ENCODE results near the gene PDIA3. TPM values are rescaled to one million over a fixed set of nuclear protein-coding genes. Genes with fewer than 3 reads are reported as not detected.
"Not testable (repeated sequence)": the region's sequence is repeated elsewhere in the genome, so short reads cannot be mapped to it uniquely, and the experiment has no call there.

The PDIA3 gene
- 508 and 604 TPM in 2 replicates for total RNA-seq (ENCODE audit: low replicate concordance)
- long read RNA-seq, transcript PDIA3-201 (13 exons, 3,727 nt): major isoform, 2,260 of 2,623 reads
- long read RNA-seq, partial matches to known transcripts: 304 of 2,623 reads
- long read RNA-seq, other reads (novel, unspliced or antisense): 58 of 2,623 reads

DNA sequence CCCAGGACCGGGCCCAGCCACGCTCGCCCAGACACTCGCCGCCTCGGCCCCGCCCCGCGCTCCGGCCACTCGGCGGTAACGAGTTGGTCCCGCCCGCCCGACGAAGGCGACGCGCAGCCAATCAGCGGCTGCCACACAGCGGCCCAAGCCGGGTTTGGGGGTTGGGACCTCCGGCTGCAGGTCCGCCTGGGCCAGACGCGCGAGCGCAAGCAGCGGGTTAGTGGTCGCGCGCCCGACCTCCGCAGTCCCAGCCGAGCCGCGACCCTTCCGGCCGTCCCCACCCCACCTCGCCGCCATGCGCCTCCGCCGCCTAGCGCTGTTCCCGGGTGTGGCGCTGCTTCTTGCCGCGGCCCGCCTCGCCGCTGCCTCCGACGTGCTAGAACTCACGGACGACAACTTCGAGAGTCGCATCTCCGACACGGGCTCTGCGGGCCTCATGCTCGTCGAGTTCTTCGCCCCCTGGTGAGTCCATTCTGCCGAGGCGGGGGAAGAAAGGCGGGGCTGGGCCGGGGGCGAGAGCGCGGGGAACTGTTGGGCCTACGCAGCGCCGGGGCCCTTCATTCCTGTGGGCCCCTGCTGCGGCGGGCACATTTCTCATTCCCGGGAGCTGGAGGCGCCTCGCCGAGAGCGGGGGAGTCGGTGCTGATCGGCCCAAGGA, at the start of gene PDIA3:
TSS of gene PDIA3 (plus strand) at position 194 of the 658 bp plus-strand sequence. CDS start at position 296, 102 bp downstream.
- Mint-ChIP-seq H3K27ac (peak within 1 kb of the TSS; percentile 97), H3K4me3 (peak within 1 kb of the TSS; percentile 98), H3K4me1 (ENCODE audit: unreplicated experiment) (peaks cover 14% of the 10 kb centered on the region), H3K36me3 (peaks cover 17% of the 10 kb centered on the region)
- not testable (repeated sequence) for H3K27me3 Mint-ChIP-seq, H3K9me3 Mint-ChIP-seq
- TF ChIP-seq, protein P1, sequence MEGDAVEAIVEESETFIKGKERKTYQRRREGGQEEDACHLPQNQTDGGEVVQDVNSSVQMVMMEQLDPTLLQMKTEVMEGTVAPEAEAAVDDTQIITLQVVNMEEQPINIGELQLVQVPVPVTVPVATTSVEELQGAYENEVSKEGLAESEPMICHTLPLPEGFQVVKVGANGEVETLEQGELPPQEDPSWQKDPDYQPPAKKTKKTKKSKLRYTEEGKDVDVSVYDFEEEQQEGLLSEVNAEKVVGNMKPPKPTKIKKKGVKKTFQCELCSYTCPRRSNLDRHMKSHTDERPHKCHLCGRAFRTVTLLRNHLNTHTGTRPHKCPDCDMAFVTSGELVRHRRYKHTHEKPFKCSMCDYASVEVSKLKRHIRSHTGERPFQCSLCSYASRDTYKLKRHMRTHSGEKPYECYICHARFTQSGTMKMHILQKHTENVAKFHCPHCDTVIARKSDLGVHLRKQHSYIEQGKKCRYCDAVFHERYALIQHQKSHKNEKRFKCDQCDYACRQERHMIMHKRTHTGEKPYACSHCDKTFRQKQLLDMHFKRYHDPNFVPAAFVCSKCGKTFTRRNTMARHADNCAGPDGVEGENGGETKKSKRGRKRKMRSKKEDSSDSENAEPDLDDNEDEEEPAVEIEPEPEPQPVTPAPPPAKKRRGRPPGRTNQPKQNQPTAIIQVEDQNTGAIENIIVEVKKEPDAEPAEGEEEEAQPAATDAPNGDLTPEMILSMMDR (conservative IDR thresholded peaks at IDR 0.05): peak; percentile 53
- DNase-seq (ENCODE audit: extremely low spot score, unreplicated experiment): peak; percentile 95

DNA sequence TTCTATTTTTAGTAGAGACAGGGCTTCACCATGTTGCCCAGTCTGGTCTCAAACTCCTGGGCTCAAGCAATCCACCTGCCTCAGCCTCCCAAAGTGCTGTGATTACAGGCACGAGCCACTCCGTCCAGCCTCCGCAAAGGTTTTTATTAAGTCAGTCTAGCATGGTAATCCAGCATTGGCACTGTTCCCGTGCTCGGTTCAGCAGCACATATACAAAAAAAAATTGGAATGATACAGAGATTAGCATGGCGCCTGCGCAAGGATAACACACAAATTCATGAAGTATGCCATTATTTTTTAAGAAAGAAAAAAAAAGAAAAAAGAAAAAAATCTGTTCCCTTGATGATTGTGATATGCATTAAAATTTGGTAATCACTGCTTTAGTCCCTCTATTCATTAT, 44.1 kb upstream of the PDIA3 start:
- no peaks in the 10 kb centered on the region for H3K4me1 Mint-ChIP-seq (ENCODE audit: unreplicated experiment)
- no peak for DNase-seq (ENCODE audit: extremely low spot score, unreplicated experiment)
- TF ChIP-seq, protein P1 (conservative IDR thresholded peaks at IDR 0.05): no peak
- H3K27me3 Mint-ChIP-seq: peaks cover 6% of the 10 kb centered on the region
- H3K36me3 Mint-ChIP-seq: peaks cover 7% of the 10 kb centered on the region
- H3K27ac Mint-ChIP-seq: no peak overlapping the region
- H3K4me3 Mint-ChIP-seq: no peak overlapping the region
- no peaks in the 10 kb centered on the region for H3K9me3 Mint-ChIP-seq

DNA sequence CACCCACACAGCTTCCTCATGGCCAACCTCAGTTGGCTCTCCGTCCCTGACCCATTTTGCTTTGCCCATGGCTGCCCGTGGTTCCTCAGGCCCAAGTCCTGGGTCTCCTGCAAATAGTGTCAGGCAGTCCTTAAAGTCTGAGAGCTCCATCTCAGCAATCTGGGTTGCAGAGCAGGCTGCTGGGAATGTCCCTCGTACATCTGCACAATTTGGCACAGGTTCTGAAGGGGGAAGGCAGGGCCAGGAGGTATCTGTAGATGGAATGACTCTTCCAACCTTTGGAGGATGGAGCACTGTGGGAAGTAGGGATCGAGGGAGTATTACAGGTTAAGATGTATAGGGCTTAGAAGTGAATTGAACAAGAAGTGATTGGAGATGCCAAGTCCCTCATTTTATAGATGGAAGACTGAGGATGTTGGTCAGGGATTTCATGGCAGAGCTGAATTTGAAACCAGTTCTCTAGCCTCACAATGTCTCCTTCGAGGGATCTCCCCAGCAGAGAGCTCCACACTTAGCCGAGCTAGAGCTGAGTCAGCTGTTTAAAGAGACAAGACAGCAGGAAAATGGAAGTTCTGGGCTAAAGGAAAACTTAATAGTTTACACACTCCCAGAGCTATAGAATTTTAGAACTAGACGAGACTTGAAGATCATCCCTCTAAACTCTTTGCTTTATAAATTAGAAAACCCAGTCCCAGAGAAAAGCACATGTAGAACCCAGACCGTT, 43.4 kb upstream of the PDIA3 start:
- no peak for DNase-seq (ENCODE audit: extremely low spot score, unreplicated experiment)
- H3K27me3 Mint-ChIP-seq: peaks cover 6% of the 10 kb centered on the region
- H3K9me3 Mint-ChIP-seq: no peaks in the 10 kb centered on the region
- H3K4me3 Mint-ChIP-seq: no peak overlapping the region
- TF ChIP-seq, protein P1 (conservative IDR thresholded peaks at IDR 0.05): no peak
- no peaks in the 10 kb centered on the region for H3K4me1 Mint-ChIP-seq (ENCODE audit: unreplicated experiment)
- no peak overlapping the region for H3K27ac Mint-ChIP-seq
- H3K36me3 Mint-ChIP-seq: peaks cover 7% of the 10 kb centered on the region

DNA sequence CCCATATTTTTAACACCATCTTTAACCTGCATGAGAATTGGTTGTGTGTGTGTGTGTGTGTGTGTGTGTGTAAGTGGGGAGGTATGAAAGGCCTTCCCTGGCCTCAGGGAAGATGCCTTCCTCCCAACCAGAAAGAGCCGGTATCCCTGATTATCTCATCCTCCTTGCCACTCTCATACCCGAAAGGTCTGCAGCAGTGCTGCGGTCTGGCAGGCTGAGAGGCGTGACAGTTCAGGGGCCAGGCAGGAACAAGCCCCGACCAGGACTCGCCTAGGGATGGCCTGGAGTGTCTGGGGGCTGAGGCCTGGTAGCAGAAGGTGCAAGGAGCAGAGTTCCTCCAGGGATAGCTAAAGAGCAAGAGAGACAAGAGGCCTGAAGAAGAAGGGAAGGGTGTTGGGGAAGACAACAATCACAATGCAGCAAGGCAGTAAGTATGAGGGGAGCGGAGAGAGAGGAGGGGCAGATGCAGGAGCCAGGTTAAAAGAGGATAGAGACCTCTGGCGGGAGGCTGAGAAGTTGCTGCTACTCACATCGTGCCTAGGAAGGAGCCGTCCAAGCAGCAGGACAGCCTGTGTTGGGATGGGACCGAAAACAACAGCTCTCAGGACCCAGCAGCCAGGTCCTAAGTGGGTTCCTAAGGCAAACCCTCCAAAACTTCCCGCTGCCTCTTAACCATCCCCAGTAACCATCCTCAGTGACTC, 35.7 kb upstream of the PDIA3 start:
- H3K27me3 Mint-ChIP-seq; H3K4me1 Mint-ChIP-seq (ENCODE audit: unreplicated experiment); H3K9me3 Mint-ChIP-seq; H3K36me3 Mint-ChIP-seq; H3K4me3 Mint-ChIP-seq; H3K27ac Mint-ChIP-seq; DNase-seq (ENCODE audit: extremely low spot score, unreplicated experiment): not testable (repeated sequence)

DNA sequence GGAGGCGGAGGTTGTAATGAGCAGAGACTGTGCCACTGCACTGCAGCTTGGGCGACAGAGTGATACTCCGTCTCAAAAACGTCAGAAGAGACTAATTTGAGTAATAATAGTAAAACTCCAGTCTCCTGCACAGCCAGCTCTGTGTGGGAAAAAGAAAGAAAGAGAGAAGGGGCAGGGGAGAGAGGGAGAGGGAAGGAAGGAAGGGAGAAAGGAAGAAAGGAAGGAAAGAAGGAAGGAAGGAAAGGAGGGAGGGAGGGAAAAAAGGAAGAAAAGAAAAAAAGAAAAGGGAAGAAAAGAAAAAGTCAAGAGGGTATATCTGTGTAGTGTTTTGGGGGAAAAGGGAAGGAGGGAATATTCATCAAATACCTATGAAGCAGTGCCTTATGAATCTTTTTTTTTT, 23.1 kb upstream of the PDIA3 start:
- TF ChIP-seq, protein P1 (conservative IDR thresholded peaks at IDR 0.05): no peak
- Mint-ChIP-seq H3K27me3 (peaks cover 3% of the 10 kb centered on the region), H3K4me3 (no peak overlapping the region), H3K9me3 (no peaks in the 10 kb centered on the region), H3K36me3 (no peaks in the 10 kb centered on the region), H3K4me1 (ENCODE audit: unreplicated experiment) (no peaks in the 10 kb centered on the region), H3K27ac (no peak overlapping the region)
- DNase-seq (ENCODE audit: extremely low spot score, unreplicated experiment): no peak

DNA sequence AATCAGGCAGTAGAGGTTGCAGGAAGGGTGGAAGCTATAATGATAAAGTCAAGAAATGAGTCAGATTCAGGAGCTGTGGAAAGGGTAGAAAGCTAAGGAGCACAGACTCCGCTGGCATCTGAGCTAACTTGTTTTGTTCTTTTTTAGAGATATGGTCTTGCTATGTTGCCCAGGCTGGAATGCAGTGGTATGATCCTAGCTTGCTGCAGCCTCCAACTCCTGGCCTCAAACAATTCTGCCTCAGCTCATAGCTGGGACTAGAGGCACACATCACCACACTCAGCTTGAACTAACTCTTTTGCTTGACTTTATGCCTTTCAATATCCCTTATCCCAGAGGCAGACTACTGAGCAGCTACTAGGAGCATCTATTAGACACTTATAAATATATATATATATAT, 19.9 kb upstream of the PDIA3 start:
- not testable (repeated sequence) for H3K36me3 Mint-ChIP-seq; H3K27me3 Mint-ChIP-seq; H3K4me1 Mint-ChIP-seq (ENCODE audit: unreplicated experiment); H3K4me3 Mint-ChIP-seq; H3K27ac Mint-ChIP-seq; H3K9me3 Mint-ChIP-seq; DNase-seq (ENCODE audit: extremely low spot score, unreplicated experiment)

DNA sequence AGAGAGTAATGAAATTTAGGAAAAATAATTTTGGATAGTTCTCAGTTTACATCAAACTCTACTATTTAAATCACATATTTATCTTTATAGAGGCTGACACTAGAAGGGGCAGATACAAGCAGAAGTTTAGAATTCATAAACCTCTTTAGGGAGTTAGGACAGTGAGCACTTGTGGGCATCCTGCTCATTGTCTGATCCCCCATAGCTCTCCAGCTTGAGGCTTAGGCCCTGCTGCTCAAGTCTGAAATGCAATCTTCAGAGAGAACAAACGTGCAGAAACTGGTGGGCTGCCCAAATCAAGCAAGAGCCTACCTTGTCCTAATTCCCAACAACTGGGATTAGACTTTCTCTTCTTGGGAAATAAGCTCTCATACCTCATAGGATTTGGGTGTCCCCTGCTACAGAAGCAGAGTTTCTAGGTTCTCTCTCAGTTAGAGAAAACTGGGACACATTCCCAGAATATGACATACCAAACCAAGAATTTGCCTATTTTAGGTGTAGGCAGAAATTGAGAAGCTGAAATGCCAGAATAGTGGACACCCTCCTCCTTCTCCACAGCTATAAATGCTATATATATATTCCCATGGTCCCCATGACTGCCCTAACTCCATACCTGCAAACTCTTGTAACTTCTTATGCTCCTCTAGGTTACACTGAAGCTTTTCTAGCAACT, 18.0 kb upstream of the PDIA3 start:
- H3K36me3 Mint-ChIP-seq; H3K27ac Mint-ChIP-seq; H3K4me1 Mint-ChIP-seq (ENCODE audit: unreplicated experiment); H3K27me3 Mint-ChIP-seq; H3K9me3 Mint-ChIP-seq; DNase-seq (ENCODE audit: extremely low spot score, unreplicated experiment); H3K4me3 Mint-ChIP-seq: not testable (repeated sequence)
